Subcutaneous abdominal adipose tissue (tissue), 5 donors: ENCODE results near the gene CYB5A.
"Not testable (repeated sequence)": the region's sequence is repeated elsewhere in the genome, so short reads cannot be mapped to it uniquely, and the experiment has no call there.

ENCODE experiments used
- H3K27ac ChIP-seq: one replicate; pipeline ENCODE4 v1.7.0; 2013; ENCODE audit warnings: low read depth, mild to moderate bottlenecking, inconsistent platforms, low read length, moderate library complexity
- H3K27me3 ChIP-seq, 5 donors: one replicate each; pipeline ENCODE4 v1.7.0; 2013; ENCODE audit warnings: low read length in 5 of 5, inconsistent platforms in 1 of 5; ENCODE audit not compliant: control insufficient read depth in 5 of 5, insufficient read depth in 4 of 5
- H3K36me3 ChIP-seq, 5 donors: one replicate each; pipeline ENCODE4 v1.7.0; 2013; ENCODE audit warnings: low read length in 5 of 5; ENCODE audit not compliant: control insufficient read depth in 5 of 5, insufficient read depth in 5 of 5
- H3K4me1 ChIP-seq, 5 donors: one replicate each; pipeline ENCODE4 v1.7.0; 2013; ENCODE audit warnings: low read length in 5 of 5, mild to moderate bottlenecking in 3 of 5, moderate library complexity in 1 of 5; ENCODE audit not compliant: control insufficient read depth in 5 of 5, insufficient read depth in 5 of 5
- H3K4me3 ChIP-seq, 5 donors: one replicate each; pipeline ENCODE4 v1.7.0; 2013; ENCODE audit warnings: low read length in 5 of 5, low read depth in 1 of 5
- H3K9ac ChIP-seq, 5 donors: one replicate each; pipeline ENCODE4 v1.7.0; 2013; ENCODE audit warnings: low read length in 5 of 5, mild to moderate bottlenecking in 4 of 5, moderate library complexity in 3 of 5
- H3K9me3 ChIP-seq, 5 donors: one replicate each; pipeline ENCODE4 v1.7.0; 2013; ENCODE audit warnings: low read length in 5 of 5; ENCODE audit not compliant: control insufficient read depth in 5 of 5
- donor health status: healthy.
- donor health status: healthy.
- donor health status: healthy.
- donor health status: healthy.
- donor health status: healthy.

CYB5A gene

GRCh38 chr18:74288041-74288440 is 3.7 kb downstream of the CYB5A start:
- H3K36me3 ChIP-seq = peaks cover 0 to 3% (median 0%) of the 10 kb centered on the region in 5 donors
- H3K4me3 ChIP-seq = peak overlapping the region in 4 of 5 donors; percentile 2 to 55 (median 40)
- H3K9me3 ChIP-seq = no peaks in the 10 kb centered on the region
- H3K27ac ChIP-seq = peak overlapping the region; percentile 95
- peak overlapping the region in 4 of 5 donors; percentile 1 to 90 (median 66) for H3K9ac ChIP-seq
- H3K27me3 ChIP-seq = no peaks in the 10 kb centered on the region
- peaks cover 10 to 90% (median 72%) of the 10 kb centered on the region in 5 donors for H3K4me1 ChIP-seq

GRCh38 chr18:74286856-74287255 is 4.9 kb downstream of the CYB5A start:
- peaks cover 19 to 92% (median 76%) of the 10 kb centered on the region in 5 donors for H3K4me1 ChIP-seq
- no peaks in the 10 kb centered on the region for H3K9me3 ChIP-seq
- H3K4me3 ChIP-seq = no peak overlapping the region
- H3K36me3 ChIP-seq = peaks cover 0 to 3% (median 0%) of the 10 kb centered on the region in 5 donors
- H3K27me3 ChIP-seq = no peaks in the 10 kb centered on the region
- peak overlapping the region in 2 of 5 donors; percentile 50 to 90 for H3K9ac ChIP-seq
- peak overlapping the region; percentile 95 for H3K27ac ChIP-seq

- Histone ChIP-seq H3K36me3 (peaks cover 0 to 3% (median 0%) of the 10 kb centered on the region in 5 donors), H3K9me3 (no peaks in the 10 kb centered on the region), H3K27ac (peak overlapping the region; percentile 95), H3K4me1 (peaks cover 24 to 95% (median 78%) of the 10 kb centered on the region in 5 donors), H3K4me3 (no peak overlapping the region), H3K27me3 (no peaks in the 10 kb centered on the region), H3K9ac (peak overlapping the region in 2 of 5 donors; percentile 20 to 90)
Observed at GRCh38 chr18:74286106-74286855, 5.5 kb downstream of the CYB5A start.

GRCh38 chr18:74285583-74285982 is 6.2 kb downstream of the CYB5A start:
- H3K36me3 ChIP-seq, H3K9me3 ChIP-seq, H3K4me3 ChIP-seq, H3K27me3 ChIP-seq: not testable (repeated sequence)
- Histone ChIP-seq H3K27ac (peak overlapping the region; percentile 95), H3K9ac (peak overlapping the region in 2 of 5 donors; percentile 1 to 20), H3K4me1 (peaks cover 26 to 95% (median 77%) of the 10 kb centered on the region in 5 donors)

- peak overlapping the region; percentile 95 for H3K27ac ChIP-seq
- peak overlapping the region in 3 of 5 donors; percentile 1 to 53 (median 2) for H3K9ac ChIP-seq
- H3K4me1 ChIP-seq = peaks cover 26 to 92% (median 76%) of the 10 kb centered on the region in 5 donors
- H3K36me3 ChIP-seq = peaks cover 0 to 6% (median 0%) of the 10 kb centered on the region in 5 donors
- H3K27me3 ChIP-seq = no peaks in the 10 kb centered on the region
- H3K4me3 ChIP-seq = peak overlapping the region in 1 of 5 donors; percentile 39
- H3K9me3 ChIP-seq = no peaks in the 10 kb centered on the region
Observed at GRCh38 chr18:74284980-74285355, 6.8 kb downstream of the CYB5A start.

- Histone ChIP-seq H3K9me3 (no peaks in the 10 kb centered on the region), H3K4me1 (peaks cover 26 to 87% (median 76%) of the 10 kb centered on the region in 5 donors), H3K27ac (peak overlapping the region; percentile 95), H3K9ac (peak overlapping the region in 4 of 5 donors; percentile 2 to 53 (median 39)), H3K27me3 (no peaks in the 10 kb centered on the region), H3K4me3 (peak overlapping the region in 1 of 5 donors; percentile 39), H3K36me3 (peaks cover 0 to 8% (median 2%) of the 10 kb centered on the region in 5 donors)
Observed at GRCh38 chr18:74284191-74284979, 7.4 kb downstream of the CYB5A start.

GRCh38 chr18:74283646-74284045 is 8.1 kb downstream of the CYB5A start:
- peak overlapping the region; percentile 95 for H3K27ac ChIP-seq

GRCh38 chr18:74282755-74283554 is 8.8 kb downstream of the CYB5A start:
- peak overlapping the region; percentile 95 for H3K27ac ChIP-seq
- H3K4me1 ChIP-seq = peaks cover 26 to 85% (median 80%) of the 10 kb centered on the region in 5 donors
- H3K27me3 ChIP-seq = no peaks in the 10 kb centered on the region
- peak overlapping the region in 3 of 5 donors; percentile 50 to 82 (median 56) for H3K9ac ChIP-seq
- no peaks in the 10 kb centered on the region for H3K9me3 ChIP-seq
- peak overlapping the region in 1 of 5 donors; percentile 5 for H3K4me3 ChIP-seq
- H3K36me3 ChIP-seq = peaks cover 0 to 8% (median 2%) of the 10 kb centered on the region in 5 donors

More at GRCh38 chr18:74283646-74284045, 8.1 kb downstream of the CYB5A start:
- peaks cover 0 to 8% (median 2%) of the 10 kb centered on the region in 5 donors for H3K36me3 ChIP-seq
- H3K9me3 ChIP-seq = no peaks in the 10 kb centered on the region
- peak overlapping the region in 1 of 5 donors; percentile 0 for H3K9ac ChIP-seq
- H3K4me3 ChIP-seq = no peak overlapping the region
- H3K27me3 ChIP-seq = no peaks in the 10 kb centered on the region
- H3K4me1 ChIP-seq = peaks cover 26 to 86% (median 80%) of the 10 kb centered on the region in 5 donors

- Histone ChIP-seq H3K36me3 (peaks cover 0 to 13% (median 3%) of the 10 kb centered on the region in 5 donors), H3K4me3 (no peak overlapping the region), H3K9ac (peak overlapping the region in 4 of 5 donors; percentile 39 to 82 (median 58)), H3K27ac (peak overlapping the region; percentile 95), H3K9me3 (no peaks in the 10 kb centered on the region), H3K27me3 (no peaks in the 10 kb centered on the region), H3K4me1 (peaks cover 26 to 85% (median 80%) of the 10 kb centered on the region in 5 donors)
Observed at GRCh38 chr18:74281980-74282754, 9.6 kb downstream of the CYB5A start.
